GM12891 (cell line): Measurements from ENCODE around the gene DENND2C.

Source experiments
- POLR2A ChIP-seq: IDR thresholded peaks from 2 replicates; pipeline ENCODE4 v1.6.1; 2011; ENCODE audit warnings: low read depth, low read length, control low read depth
- POLR2AphosphoS5 ChIP-seq: IDR thresholded peaks from 2 replicates; pipeline ENCODE4 v1.6.1; 2011; ENCODE audit warnings: low read depth, low read length, control low read depth
- POU2F2 ChIP-seq: IDR thresholded peaks from 2 replicates; pipeline ENCODE4 v1.6.1; 2011; ENCODE audit warnings: low read depth, mild to moderate bottlenecking, control low read depth, low read length, moderate library complexity
- SPI1 ChIP-seq: IDR thresholded peaks from 2 replicates; pipeline ENCODE4 v1.6.1; 2011; ENCODE audit warnings: low read depth, low read length, control low read depth
- TAF1 ChIP-seq: IDR thresholded peaks from 2 replicates; pipeline ENCODE4 v1.6.1; 2011; ENCODE audit warnings: low read depth, low read length, control low read depth

DNA sequence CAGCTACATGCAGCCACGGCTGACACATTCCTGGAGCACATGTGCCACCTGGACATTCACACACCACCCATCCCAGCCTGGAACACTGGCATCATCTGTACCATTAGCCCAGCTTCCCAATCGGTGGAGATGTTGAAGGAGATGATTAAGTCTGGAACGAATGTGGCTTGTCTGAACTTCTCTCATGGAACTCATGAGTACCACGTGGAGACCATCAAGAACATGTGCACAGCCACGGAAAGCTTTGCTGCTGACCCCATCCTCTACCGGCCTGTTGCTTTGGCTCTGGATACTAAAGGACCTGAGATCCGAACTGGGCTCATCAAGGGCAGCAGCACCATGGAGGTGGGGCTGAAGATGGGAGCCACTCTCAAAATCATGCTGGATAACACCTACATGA is 133.8 kb downstream of the DENND2C start:
- TF ChIP-seq POLR2A (no peak), SPI1 (no peak), POLR2AphosphoS5 (no peak), POU2F2 (no peak), TAF1 (no peak)
